Measurements from ENCODE around the gene SNRPA.

Gene SNRPA

GRCh38 chr19:40709817-40710216 is 41.2 kb upstream of the SNRPA start:
- TF ChIP-seq USF1 (IDR thresholded peaks at IDR 0.05) = no peak
- TF ChIP-seq EGR1 (IDR thresholded peaks at IDR 0.05) = no peak
- TF ChIP-seq REST (IDR thresholded peaks at IDR 0.05; ENCODE audit: low read depth) = no peak
- TF ChIP-seq RAD21 (IDR thresholded peaks at IDR 0.05; ENCODE audit: low read depth) = no peak
- no peak for TF ChIP-seq ZBTB7A (IDR thresholded peaks at IDR 0.05; ENCODE audit: low read depth)
- no peak for TF ChIP-seq FOXM1 (IDR thresholded peaks at IDR 0.05; ENCODE audit: borderline replicate concordance, low read depth)
- TF ChIP-seq YY1 (IDR thresholded peaks at IDR 0.05; ENCODE audit: low read depth) = no peak
- TF ChIP-seq TAF1 (IDR thresholded peaks at IDR 0.05; ENCODE audit: low read depth) = no peak
- no peak for TF ChIP-seq MAX (IDR thresholded peaks at IDR 0.05)
- no peak for TF ChIP-seq CEBPB (IDR thresholded peaks at IDR 0.05)
- TF ChIP-seq NFIC (IDR thresholded peaks at IDR 0.05) = no peak
- TF ChIP-seq CREB1 (IDR thresholded peaks at IDR 0.05; ENCODE audit: low read depth) = no peak

GRCh38 chr19:40713939-40714338 is 37.1 kb upstream of the SNRPA start:
- TF ChIP-seq ZBTB7A (IDR thresholded peaks at IDR 0.05; ENCODE audit: low read depth) (no peak), TCF12 (IDR thresholded peaks at IDR 0.05; ENCODE audit: low read depth) (no peak), MAX (IDR thresholded peaks at IDR 0.05) (no peak), TAF1 (IDR thresholded peaks at IDR 0.05; ENCODE audit: low read depth) (no peak), EP300 (IDR thresholded peaks at IDR 0.05; ENCODE audit: borderline replicate concordance) (no peak), TEAD4 (IDR thresholded peaks at IDR 0.05) (no peak), RAD21 (IDR thresholded peaks at IDR 0.05; ENCODE audit: low read depth) (no peak), EGR1 (IDR thresholded peaks at IDR 0.05) (no peak)

GRCh38 chr19:40714441-40715299 is 36.3 kb upstream of the SNRPA start:
- TF ChIP-seq CREB1 (IDR thresholded peaks at IDR 0.05; ENCODE audit: low read depth) = no peak
- TF ChIP-seq RAD21 (IDR thresholded peaks at IDR 0.05; ENCODE audit: low read depth) = no peak
- no peak for TF ChIP-seq ZBTB7A (IDR thresholded peaks at IDR 0.05; ENCODE audit: low read depth)
- TF ChIP-seq TAF1 (IDR thresholded peaks at IDR 0.05; ENCODE audit: low read depth) = no peak; the same call in 1 of the 2 replicates

GRCh38 chr19:40716031-40716481 is 34.9 kb upstream of the SNRPA start:
- TF ChIP-seq FOXM1 (IDR thresholded peaks at IDR 0.05; ENCODE audit: borderline replicate concordance, low read depth) = no peak
- 0 out of 2 replicates have a peak, but pooled peaks have one; percentile 33 for TF ChIP-seq NFIC (IDR thresholded peaks at IDR 0.05)
- TF ChIP-seq USF1 (IDR thresholded peaks at IDR 0.05) = no peak
- no peak for TF ChIP-seq ZBTB7A (IDR thresholded peaks at IDR 0.05; ENCODE audit: low read depth)
- TF ChIP-seq TCF12 (IDR thresholded peaks at IDR 0.05; ENCODE audit: low read depth) = no peak
- TF ChIP-seq REST (IDR thresholded peaks at IDR 0.05; ENCODE audit: low read depth) = no peak

GRCh38 chr19:40716482-40717324 is 34.3 kb upstream of the SNRPA start, which contains the start of the genes COQ8B and ITPKC:
Gene COQ8B (minus strand): TSS chr19:40716886. CDS start chr19:40714632, 2,254 bp downstream.
Gene ITPKC (plus strand): TSS chr19:40717112. CDS start chr19:40717136, 24 bp downstream.
- TF ChIP-seq RAD21 (IDR thresholded peaks at IDR 0.05; ENCODE audit: low read depth) (no peak), NFIC (IDR thresholded peaks at IDR 0.05) (0 out of 2 replicates have a peak, but pooled peaks have one; percentile 14), CREB1 (IDR thresholded peaks at IDR 0.05; ENCODE audit: low read depth) (peak; percentile 85), EGR1 (IDR thresholded peaks at IDR 0.05) (no peak), ZBTB7A (IDR thresholded peaks at IDR 0.05; ENCODE audit: low read depth) (peak; percentile 79), MAX (IDR thresholded peaks at IDR 0.05) (peak; percentile 24; the same call in 1 of the 2 replicates), TEAD4 (IDR thresholded peaks at IDR 0.05) (peak; percentile 40; the same call in 1 of the 2 replicates), CEBPB (IDR thresholded peaks at IDR 0.05) (no peak), TCF12 (IDR thresholded peaks at IDR 0.05; ENCODE audit: low read depth) (no peak), FOXM1 (IDR thresholded peaks at IDR 0.05; ENCODE audit: borderline replicate concordance, low read depth) (0 out of 2 replicates have a peak, but pooled peaks have one; percentile 30), REST (IDR thresholded peaks at IDR 0.05; ENCODE audit: low read depth) (no peak), EP300 (IDR thresholded peaks at IDR 0.05; ENCODE audit: borderline replicate concordance) (no peak)

Measured in Ishikawa (cell line).